UCSD-AML1 (cell line): ENCODE results near the gene GPR108.

ENCODE experiments used
- DNase-seq: peaks from one replicate; lab custom pipeline; 2025; ENCODE audit not compliant: unreplicated experiment; lab: John Stamatoyannopoulos, UW

Gene GPR108

DNA sequence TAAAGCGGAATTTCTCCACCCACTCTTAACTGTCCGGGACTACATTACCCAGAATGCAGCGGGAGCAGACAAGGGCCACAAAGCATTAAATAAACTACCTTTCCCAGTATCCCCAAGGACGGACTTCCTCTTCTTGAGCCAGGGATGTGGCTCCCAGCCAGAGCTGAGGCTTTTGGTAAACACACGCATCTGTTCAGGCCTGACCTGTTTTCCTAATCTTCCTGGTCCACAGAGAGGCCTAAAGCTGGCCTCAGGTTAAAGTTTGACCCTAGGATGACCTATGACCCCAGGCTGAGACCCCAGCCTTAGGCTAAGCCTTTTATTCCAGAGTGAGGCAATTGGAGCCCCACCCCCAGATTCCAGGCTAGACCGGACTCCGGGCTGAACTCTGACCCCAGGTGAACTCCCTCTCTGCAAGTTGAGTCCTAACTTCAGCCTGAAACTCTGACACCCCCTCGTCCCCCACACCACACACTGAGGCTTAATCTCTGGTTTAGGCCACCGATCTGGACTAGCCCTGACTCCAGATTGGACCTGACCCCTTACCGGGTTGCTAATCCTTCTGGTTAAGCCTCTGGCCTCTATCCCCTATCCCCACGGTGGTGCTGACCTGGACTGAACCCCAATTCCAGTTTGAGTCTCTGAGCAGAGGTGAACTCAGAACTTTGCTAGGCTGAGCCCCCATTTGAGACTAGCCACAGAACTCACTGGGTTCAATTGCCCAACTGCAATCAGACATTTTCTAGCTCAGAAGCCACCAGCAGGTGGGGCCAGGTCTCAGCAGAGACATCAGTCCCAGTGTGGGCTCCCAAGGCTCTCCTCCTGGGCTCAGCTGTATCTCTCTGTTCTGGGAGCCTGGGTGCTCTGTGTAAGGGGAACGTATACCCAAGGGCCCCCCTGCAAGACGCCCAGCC is 750 bp upstream of the GPR108 start:
- peak; percentile 81 for DNase-seq

DNA sequence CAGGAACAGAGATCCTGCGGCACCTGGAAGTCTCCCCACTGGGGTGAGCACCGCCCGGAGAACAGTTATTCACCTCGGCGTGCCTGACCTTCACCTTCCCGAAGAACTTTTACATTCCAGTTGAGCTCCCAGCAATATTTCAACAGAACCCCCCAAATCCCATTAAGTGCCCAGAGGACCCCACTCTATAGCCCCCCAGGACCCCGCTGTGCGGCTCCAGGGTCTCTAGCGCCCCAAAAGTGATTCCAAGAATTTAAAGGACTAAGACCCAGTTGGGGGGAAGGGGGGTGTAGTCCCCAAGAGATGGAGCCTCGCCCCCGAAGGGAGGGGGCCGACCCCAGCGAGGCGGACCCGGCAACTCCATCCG is 480 bp downstream of the GPR108 start:
- DNase-seq: no peak

DNA sequence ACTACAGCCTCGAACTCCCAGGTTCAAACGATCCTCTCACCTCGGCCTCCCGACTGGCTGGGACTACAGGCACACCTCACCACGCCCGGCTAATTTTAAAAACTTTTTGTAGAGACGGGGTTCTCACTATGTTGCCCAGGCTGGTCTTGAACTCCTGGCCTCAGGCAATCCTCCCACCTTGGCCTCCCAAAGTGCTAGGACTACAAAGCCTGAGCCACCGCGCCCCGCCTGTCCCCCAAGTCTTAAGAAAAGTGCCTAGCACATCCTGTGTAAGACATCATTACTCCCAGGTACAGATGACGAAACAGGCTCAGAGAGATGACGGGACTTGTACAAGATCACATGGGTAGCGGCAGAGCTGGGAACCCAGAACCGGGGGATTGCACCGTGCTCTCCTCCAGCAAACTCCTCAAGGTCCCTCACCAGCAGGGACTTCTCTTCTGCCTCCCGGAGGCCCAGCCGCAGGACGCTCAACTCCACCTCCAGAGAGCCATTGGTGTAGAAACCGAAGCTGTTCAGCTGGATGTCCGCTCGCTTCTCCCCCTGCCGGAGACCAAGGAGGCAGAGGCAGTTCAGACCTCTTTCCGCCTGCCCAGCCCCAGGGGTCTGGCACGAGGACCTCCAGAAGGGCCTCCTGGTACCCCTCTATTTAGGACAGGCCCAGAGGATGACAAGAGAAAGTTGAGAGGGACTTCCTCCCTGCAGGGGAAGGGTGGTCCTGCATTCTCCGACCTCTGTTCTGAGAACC is 1.0 kb downstream of the GPR108 start:
- DNase-seq: peak; percentile 84

DNA sequence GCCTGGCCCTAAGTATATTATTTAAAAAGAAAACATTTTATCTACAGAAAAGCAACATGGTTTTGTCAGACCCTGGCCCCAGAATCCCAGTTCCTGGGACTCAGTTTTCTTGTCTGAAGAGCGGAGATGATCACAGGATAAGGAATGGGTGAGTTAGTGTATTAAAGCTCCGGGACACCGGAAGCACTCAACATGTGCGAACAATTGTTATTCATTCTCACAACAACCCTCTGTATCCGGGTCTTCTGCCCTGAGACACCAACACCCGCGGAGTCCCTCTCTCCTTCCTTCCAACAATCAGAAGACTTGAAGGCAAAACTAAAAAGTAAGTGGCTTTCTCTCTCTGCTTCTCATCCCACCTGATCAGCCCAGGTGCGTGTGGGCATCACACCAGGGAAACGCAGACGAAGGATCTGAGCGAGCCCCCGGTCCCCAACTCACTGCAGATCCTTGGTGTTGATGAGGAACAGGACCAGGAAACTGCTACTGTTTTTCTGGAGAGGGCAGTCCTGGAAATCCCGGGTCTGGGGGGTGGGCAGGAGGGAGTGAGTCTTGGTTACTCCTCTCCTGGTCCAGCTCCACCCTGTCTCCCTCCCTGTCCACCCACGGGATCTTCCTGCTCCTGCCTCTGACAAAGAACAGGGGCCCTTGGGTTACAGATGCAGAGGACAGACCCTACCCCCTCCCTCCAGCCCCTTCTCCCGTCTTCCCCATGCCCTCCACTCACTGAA is 2.0 kb downstream of the GPR108 start:
- DNase-seq: no peak

DNA sequence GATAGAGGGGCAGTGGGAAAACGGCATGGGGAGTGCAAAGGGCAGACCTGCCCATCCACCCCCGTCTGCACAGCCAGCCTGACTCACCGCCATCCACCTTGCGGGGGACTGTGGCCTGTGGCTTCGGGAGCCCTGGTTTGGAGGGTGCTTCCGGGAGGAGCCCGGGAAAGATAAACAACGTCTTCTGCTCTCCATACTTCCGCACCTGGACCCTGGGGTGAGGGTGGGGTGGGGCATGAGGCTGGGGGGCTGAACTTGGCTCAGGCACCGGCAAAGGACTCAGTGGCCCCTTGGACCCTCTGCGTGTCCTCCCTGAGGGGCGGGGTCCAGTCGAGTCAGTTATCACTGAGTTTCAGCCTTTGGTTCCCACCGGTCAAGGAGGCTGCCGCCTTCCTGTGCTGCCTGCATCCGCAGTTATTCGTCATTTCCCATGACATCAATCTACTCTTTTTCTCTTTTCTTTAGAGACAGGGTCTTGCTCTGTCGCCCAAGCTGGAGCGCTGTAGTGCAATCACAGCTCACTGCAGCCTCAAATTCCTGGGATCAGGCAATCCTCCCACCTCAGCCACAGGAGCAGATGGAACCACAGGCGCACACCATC is 3.2 kb downstream of the GPR108 start:
- DNase-seq: no peak

DNA sequence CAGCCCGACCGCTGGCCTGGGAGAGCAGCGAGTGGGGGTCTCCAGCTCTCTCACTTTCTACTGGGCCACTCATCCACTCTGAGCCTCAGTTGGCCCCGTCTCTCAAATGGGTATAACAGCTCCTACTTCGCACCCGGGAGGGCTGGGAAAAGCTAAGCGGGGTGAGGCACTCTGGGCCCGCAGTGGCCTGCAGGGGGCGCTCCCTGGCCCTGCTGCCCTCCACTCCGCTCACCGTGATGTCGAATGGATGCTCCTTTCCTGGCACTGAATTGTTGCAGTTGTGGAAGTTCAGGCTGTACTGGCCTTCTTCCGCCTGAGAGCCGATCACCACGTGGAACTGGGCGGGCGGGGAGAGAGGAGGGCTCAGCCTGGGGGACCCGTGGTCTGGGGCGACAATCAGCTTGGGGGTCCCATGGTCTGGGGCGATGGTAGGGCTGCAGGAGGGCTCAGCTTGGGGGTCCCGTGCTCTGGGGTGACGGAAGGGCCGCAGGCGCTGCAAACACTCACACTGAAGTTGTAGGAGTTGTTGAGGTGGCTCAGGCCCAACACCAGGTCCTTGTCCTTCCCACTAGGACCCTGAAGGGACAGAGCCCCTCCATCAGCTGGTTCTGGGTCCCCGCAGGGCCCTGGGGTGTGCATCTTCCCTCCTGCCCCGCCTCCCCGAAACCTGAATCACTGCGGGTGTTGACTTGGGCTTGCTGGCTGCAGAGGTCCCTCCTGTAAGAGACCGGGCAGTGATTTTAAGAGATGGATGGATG is 3.9 kb downstream of the GPR108 start:
- no peak for DNase-seq

DNA sequence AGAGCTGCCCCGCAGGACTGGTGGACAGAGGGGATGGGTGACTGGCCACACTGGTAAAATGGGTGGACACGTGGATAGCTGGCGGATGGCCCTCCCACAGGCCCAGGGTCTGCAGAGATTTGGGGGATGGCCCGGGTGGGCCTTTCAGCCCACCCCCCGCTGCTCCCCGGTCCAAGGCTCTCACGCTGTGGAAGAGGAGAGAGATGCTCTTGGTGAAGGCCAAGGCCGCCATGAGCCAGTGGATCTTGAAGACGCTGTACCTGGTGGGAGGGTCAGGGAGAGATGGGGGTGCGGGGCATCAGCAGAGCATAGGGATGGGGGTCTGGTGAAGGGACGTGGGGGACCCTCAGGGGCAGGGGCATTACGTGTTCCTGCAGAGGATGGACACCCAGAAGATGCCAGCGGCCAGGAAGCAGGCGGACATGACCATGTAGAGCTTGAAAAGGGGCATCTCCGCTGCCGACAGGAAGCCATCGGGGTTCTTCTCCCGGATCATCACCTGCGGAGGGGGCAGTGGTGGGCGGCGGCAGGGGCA is 4.5 kb downstream of the GPR108 start:
- no peak for DNase-seq

DNA sequence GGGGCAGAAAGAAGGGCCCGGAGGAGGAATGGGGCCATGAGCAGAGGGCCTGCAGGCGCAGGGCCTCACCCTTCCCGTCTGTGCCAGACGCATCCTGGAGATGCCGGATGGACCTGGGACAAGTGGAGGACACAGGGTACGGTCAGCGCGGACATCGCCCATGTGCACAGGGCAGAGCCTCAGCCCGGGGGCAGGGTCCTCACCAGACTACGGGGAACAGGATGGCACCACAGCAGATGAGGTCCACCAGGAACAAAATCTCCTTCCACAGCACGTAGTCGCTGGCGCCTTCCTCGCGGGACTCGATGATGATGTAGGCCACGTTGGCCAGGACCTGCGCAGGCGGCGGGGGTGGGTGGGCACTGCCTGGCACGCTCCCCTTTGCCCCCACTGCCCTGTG is 5.6 kb downstream of the GPR108 start:
- DNase-seq: no peak

DNA sequence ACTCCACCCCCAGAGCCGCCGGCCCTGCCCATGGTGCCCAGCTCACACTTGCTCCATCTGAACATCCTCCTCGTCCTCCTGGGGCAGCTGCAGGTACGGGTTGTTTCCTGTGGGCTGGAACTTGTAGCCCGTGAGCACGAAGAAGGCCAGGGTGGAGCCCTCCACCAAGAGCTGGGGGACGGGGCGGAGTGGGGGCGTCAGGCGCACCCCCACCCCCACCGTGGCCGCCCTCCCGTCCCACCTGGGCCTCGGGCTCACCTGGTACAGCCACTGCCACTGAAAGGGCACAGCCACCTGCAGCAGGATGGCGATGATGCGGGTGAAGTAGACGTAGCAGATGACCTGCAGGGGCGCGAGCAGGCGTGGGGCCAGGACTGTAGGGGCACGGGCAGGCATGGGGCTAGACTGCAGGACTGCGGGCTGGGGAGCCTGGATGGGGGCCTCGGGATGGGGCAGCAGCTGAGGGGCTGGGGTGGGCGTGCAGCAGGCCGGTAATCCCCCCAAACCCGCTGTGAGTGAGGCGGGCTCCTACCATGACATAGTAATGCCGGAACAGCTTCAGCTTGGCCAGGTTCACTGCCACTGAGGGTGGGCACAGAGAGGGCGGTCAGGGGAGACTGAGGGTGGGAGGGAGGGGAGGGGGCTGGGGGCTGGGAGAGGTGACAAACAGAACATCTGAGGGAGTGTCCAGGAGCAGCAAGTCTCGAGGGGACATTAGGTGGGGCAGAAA is 6.3 kb downstream of the GPR108 start:
- DNase-seq: no peak

DNA sequence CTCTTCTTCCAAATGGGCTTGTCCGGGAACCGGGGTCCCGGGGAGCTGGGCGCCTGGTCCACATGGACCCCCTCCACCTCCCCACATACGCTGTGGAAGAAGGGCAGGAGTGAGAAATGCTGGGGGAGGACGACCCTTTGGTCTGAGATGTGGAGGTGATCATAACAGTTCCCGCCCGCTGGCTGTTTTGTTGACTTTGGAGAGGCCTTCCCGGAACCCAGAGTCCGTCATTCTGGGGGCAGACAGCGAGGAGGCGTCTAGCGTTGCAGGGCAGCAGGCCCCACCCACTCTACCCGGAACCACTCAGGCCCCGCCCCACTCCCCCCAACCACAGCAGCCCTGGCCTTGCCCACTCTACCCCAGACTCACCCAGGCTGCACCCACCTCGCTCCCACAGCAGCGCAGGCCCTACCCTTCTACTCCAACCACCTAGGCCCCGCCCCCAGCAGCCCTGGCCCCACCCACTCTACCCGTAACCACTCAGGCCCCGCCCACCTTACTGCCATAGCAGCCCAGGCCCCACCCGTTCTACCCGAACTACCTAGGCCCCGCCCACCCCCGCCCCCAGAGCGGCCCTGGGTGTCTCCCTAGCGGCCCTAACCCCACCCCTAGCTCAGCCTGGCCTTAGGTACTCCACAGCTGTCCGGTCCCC is 7.1 kb downstream of the GPR108 start:
- DNase-seq: no peak

DNA sequence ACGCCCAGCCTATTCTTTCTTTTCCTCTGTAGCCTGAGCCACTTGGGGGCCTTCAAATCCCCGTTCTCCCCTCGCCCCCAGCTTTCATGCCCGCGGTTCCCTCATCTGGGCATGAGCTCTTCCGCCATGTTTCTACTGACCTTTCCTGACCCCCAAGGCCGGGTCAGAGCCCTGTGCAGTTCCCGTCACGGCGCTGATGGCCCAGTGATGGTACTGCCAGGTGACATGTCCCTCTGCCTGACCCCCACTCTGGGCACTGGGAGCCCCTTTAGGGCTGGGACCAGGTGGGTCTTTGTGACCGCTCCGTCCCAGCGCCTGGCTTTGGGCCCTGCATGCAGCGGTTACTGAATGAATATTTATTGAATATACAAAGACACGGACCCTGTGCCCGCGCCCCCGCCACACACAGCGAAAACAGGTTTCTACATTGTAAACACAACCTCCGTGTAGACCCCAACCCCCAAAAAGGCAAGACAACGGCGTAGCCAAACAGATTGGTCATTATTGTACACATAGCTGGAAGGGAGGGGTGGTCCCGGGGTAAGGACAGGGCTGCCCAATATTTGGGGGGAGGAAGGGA is 7.7 kb downstream of the GPR108 start:
- no peak for DNase-seq

DNA sequence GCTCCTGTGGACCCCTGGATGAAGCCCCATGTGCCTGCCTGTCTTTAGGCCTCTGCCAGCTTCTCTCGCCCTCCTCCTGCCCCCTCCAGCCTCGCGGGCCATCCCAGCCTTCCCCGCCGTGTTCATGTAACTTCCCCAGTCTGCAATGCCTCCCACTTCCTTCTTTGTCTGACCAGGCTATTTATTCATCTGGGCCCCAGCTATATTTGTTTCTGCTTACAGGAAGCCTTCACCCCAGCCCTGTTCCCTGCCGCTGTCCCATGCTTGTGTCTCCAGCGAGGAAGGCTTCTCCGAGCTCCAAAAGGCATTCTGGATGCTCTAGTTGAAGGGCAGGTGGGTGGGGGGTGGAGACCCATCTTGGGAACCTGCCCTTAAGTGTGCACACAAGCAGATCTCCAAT is 9.0 kb downstream of the GPR108 start:
- DNase-seq: peak; percentile 73

DNA sequence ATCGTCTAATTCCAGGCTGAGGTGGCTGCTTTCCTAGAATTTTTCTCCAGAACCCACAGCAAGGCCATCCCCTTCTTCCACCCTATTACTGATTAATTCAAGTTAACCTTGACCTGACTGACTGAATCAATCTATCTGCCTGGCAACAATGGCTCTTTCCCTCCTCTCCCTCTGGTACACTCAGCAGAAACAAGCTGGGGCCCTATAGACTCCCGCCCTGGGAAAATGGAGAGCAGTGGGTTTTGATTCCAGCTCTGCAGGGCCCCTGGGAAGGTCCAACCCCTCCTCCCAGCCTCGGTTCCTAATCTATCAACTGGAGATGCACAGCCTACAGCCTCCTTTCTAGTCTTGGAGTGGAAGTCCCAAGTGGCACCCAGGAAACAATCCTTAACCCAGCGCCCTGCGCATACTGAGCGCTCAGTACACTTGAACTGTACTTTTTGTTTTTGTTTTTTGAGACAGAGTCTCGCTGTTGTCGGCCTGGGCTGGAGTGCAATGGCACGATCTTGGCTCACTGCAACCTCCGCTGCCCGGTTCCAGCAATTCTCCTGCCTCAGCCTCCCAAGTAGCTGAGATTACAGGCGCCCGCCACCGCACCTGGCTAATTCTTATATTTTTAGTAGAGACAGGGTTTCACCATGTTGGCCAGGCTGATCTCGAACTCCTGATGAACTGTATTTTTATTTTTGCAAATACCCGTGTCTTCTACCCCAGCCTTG is 11.7 kb downstream of the GPR108 start:
- no peak for DNase-seq

DNA sequence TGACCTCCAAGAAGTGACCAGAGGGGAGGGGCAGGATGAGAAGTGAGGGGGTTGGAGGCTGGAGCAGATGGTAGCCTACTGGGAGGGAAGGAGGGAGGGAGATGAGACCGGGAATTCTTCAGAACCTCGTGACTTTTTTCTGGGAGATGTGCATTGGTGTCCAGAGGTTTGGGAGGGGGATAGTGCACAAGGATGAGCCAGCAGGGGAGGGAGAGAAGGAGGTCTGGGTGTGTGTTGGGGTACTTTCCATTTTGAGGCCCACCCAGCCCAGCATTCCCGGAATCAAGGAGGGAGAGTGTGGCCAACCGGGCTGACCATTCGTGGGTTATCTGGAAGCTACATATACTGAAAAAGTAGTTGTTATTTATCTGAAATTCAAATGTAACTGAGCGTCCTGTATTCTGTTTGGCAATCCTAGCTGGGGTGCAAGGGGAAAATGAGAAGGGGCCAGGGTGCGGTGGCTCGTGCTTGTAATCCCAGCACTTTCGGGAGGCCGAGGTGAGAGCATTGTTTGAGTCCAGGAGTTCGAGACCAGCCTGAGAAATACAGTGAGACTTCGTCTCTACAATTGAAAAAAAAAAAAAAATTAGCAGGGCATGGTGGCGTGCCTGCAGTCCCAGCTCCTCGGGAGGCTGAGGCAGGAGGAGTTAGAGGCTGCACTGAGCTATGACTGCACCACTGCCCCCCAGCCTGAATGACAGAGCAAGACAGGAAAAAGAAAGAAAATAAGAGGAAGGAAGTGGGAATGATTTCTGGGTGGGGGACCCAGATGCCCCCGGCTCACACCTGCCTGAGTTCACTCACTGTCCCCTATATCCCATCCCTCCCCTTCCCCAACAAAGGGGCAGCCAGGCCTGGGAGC is 12.5 kb downstream of the GPR108 start:
- DNase-seq: no peak

DNA sequence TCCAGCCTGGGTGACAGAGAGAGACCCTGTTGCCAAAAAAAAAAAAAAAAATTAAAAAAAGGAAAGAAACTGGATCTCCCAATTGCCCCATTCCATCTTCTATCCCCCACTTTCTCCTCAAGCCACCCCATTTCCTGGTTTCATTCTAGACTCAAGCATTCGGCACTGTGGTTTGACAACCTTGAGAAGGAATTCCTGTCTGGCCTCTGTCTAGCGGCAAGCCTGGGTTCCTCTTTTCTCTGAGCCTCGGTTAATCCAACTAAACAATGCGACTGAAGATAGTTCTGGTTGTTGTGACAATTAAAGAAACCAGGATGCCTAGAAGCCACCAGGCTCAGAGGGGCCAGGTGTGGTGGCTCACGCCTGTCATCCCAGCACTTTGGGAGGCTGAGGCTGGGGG is 13.6 kb downstream of the GPR108 start:
- peak; percentile 46 for DNase-seq

DNA sequence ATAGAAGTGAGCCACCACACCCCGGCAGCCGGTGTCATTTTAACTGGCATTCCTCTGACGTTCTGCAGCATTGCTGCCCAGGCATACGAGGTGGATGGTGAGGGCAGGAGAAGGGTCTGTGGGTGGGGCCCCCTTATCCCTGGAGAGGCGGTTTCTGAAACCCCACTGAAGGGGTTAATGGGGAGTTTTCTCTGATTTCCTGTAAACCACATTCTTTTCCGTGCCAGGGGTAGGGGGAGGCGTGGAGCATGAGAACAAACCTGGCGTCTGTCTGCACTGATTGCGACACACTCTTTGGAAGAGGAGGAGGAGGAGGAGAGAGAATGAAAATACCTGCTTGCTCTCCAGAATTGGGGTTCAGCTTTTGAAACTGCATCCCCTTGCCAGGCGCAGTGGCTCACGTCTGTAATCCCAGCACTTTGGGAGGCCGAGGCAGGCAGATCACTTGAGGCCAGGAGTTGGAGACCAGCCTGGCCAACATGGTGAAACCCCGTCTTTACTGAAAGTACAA is 14.2 kb downstream of the GPR108 start:
- DNase-seq: no peak

DNA sequence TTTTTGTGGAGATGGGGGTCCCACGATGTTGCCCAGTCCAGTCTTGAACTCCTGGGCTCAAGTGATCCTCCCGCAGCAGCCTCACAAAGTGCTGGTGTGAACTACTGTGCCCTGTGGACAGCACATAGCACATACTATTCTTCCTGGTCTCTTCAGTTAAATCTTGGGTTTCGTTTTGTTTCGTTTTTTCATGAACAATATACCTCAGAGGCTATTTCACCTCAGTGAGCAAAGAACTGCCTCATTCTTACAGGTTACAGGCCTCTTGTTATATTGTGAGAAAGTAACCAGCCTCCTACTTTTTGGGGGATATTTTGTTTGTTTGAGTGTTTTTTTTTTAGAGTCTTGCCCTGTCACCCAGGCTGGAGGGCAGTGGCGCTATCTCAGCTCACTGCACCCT is 15.6 kb downstream of the GPR108 start:
- DNase-seq: no peak
